GM19240 (cell line): Measurements from ENCODE around the gene MAPKAPK3.

Source experiments
- DNase-seq: peaks from one replicate; pipeline ENCODE4 v3.0.0; 2011; ENCODE audit warnings: low spot score; ENCODE audit not compliant: insufficient read length

Gene MAPKAPK3

DNA sequence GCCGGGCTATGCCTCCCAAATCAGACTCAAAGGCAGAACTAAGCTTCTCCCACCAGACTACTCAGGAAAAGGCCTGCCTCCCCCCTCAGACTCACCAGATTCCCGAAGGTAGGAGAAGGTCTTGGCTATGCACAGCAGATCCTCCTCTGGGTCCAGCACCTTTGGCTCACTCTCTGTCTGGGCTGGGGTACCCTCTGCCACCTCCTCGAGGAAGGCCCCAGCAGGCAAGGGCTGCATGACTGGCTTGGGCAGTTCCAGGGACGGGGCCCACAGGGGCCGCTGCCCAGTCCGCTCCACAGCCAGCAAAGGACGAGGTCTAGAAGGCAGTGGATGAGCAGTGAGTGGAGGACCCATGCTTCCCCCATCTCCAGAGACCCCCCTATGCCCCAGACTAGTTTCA lies 8.7 kb upstream of the MAPKAPK3 start:
- no peak for DNase-seq

DNA sequence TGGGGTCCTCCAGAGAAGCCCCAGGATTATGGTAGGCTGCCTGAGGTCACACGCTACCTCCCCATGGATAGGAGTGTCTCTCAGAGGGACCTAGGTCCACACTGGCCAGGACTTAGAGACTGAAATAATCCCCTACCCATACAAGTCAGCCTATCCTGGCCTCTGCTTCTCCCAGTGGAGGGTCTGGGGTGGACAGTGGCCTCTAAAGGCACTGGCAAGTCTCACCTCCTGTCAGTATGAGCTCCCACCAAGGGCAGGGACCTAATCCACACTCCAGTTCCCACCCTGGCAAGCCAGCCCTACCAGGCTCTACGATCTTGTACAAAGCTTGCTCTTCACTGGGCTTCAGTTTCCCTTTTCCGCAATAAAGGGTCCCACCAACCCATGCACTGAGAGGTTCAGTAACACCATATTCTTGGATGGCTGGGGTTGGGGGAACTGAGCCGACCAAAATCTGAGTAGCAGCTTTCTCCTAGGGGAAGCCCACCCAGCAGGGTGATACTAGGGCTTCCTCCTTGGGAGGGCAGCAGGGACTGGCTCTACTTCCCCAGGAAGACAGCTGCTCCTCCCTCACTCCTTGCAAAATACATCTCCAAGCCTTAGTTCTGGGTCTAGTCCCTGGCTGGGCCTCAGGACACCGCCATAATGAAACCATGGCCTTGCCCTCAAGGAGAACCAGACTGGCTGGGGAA lies 7.7 kb upstream of the MAPKAPK3 start:
- DNase-seq, result no peak

GRCh38 chr3:50609763-50610085 lies 7.2 kb upstream of the MAPKAPK3 start:
- no peak for DNase-seq

DNA sequence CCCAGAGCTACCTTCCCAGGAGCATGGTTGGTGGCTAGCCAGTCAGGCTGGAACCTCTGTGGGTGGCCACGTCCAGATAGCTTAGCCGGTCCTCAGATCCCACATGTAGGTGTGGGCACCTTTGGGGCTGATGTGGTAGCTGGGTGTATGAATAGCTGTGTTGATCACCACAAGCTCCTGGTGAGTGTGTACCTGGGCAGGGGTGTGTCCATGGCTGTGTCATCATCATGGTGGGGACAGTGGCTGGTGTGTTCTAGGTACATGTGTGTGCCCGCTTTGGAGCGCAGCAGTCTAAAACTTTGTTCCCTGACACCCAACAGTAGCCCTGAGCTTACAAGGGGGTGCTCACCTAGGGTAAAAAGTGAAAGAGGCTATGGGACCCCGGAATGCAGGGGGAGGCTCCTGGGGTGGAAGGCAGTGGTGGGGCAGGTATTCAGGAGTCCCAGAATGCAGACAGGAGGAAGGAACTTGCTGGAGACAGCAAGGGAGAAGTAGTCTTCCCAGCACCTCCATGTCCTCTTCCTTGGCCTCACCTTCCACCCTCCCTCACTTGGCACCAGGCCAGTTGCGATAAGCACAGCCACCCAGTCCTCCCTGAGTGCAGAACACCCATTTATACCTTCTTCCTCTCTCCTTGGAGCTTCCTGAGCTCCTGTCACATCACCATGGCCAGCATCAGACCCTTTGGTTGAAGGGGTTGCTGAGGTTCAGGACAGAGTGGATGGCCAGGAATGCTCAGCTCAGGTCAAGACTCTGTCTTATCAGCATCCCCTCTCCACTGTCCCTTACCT lies 6.6 kb upstream of the MAPKAPK3 start:
- DNase-seq, result no peak

DNA sequence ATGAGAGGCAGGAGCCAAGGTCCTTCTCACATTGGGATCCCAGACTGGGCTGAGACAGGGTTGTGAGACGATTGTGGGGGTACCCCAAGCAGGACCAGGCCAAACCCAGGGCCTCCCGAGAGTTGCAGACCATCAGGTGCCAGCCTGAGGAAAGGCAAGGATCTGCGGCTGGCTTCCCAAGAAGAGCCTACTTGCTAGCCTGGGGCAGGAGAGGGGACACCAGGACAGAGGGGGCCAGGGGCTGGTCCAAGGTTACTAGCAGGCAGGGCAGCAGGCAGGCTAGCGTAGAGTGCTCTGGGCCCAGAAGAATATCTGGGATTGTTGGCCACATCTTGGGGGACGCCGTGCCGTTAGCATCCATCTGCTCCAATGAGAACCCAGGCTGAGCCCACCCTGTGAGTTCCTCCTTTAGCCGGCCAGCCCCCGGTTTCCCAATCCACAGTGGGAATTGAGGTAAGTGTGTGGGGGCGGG lies 5.9 kb upstream of the MAPKAPK3 start:
- DNase-seq, result no peak

DNA sequence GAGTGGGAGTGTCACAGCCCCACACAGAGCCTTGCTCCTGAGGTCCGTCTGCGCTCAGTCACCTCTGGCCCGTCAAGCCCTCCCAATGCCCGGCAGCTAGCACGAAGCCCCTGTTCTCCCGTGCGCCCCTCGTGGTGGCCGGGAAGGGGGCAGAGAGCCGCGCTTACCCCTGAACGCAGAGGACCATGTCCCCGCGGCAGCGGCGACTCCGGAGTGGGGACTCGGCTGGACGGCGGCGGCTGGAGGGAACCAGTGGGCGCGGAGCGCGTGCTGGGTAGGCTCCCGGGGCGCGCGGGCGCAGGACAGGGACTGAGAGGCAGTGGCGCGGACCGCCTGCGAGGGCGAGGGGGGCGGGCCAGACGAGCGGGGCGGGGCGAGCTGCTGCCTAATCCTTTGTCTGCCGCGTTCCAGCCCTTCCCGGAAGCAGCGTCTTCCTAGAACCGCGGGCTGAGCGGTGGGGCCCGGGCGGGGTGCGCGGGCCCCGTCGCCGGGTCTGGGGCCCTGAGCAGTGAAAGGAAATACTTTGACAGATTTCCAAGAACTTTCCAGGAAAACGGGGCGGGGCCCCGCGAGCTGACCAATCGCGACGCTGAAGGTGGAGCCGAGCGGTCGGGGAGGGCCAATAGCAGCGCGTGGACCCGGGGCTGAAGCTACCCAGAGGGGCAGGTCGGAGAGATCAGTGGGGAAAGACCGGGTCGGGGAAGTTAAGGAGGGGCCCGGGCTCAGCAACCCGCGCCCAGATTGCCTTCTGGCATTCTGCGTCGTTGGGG lies 5.3 kb upstream of the MAPKAPK3 start, which contains the start of gene CISH:
CISH (minus strand) TSS at position 311 of the 770 bp plus-strand sequence; CDS start at position 187, 124 bp downstream.
- peak; percentile 81 for DNase-seq

GRCh38 chr3:50612234-50612882 lies 4.6 kb upstream of the MAPKAPK3 start:
- no peak for DNase-seq

GRCh38 chr3:50612970-50613846 lies 3.7 kb upstream of the MAPKAPK3 start:
- DNase-seq, result no peak

GRCh38 chr3:50615190-50615589 lies 1.8 kb upstream of the MAPKAPK3 start:
- DNase-seq, result no peak

DNA sequence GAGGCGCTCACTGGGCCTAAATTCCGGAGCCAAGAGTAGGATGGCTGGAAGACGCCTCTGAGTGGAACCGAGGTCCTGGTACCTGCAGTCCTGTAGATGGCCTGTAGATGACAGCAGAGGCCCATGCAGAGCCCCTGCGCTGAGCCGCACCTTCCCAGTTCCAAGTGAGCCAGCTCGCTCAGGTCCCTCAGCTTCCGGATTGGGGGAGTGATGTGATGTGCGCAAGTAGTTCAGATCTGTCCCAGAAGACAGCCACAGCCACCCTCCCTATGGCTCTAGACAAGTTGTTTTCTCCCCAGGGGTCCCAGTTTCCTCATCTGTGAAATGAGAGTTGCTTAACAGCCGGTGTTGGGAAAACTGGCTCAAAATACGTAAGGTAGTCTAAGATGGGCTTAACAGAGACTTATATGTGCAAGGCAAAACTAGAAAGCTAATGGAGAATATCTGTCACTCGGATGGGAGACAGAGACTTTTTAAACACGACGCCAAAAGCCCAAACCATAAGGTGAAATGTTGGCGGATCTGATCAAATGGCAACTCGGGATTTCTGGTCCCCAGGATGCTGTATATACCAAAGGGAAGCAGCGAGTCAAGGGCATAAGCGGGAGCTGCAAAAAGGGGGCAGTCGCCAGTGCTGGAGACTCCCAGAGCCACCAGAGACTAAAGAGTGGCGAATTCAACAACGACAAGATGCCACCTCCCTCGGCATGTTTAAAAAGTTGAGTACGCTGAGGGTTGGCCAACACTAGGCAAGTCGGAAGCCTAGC lies 765 bp upstream of the MAPKAPK3 start:
- peak; percentile 88 for DNase-seq

DNA sequence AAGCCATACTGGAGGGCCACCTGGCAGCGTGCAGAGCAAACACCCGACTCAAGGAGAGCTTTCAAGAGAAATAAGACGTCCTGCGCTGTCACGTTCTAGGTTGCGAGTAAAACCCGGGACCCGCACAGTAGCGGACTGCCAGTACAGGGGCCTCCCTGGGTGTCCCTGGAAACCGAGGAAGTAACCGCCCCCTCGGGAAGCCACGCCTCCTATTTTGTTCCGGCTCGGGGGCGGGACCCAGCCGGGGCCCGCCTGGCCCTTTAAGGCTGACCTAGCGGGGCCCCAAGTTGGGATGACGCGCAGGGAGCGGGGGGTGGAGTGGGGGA lies 218 bp upstream of the MAPKAPK3 start:
- peak; percentile 77 for DNase-seq

DNA sequence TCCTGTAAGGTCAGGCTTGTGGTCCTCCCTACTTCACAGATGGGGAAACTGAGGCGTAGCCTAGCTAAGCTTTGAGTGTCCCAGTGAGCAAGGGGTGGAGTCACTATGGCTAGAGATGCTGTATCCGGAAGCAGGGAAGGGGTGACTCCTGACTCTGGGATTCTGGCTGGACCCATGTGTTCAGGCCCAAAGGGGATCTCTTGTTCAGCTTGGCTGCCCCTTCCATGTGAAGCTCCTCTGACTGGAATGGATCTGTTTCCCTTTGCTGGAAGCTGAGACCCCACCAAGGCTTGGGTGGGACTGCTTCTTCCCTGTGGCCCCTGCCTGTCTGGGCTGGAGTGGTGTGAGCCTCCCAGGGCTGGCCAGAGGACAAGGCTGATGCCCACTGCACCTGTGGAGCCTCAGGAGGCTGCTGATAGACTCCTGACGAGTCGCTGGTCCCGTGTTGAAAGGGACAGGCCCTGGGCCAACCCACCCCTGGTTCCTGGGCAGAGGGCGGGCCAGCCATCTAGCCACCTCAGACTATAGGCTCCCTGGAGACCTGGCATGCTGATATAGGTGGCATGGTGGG lies 1.0 kb downstream of the MAPKAPK3 start:
- no peak for DNase-seq

DNA sequence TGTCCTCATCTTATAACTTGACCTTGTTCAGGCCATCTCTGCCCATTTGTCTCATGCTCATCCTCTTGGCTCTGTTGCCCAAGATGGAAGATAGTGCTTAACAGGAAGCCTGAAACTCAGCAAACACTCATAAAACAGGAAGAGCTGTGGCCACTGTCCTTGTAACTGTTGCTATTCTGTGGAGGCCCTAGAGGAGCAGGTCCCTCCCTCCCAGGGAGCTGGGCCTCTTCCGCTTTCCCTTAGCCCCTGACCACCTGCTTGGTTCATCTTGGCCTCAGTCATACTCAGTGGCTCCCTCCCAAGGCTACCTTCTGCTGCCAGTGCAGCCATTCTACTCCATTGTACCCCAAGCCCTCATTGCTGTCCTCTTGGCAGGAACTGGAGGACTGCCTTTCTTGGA lies 3.5 kb downstream of the MAPKAPK3 start:
- DNase-seq, result no peak

- no peak for DNase-seq
Observed at GRCh38 chr3:50620820-50621219, 3.9 kb downstream of the MAPKAPK3 start.

DNA sequence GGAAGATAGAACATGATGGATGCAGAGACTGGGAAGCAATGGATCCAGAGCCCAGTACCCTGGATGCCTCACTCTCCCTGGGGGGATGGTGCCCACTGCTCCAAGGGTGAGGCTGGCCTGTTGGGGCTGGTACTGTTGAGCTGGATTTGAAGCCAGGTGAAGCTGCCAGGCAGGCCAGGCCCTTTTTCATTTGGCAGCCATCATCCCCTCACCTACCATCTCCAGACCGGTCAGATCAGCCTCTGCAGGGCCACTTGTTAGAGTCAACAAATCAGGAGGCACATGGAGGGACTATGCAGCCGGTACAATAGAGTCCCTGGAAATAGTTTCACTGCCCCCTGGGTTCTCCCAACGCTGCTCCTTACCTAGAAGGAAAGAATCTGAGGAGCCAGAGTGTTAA lies 5.9 kb downstream of the MAPKAPK3 start:
- no peak for DNase-seq

DNA sequence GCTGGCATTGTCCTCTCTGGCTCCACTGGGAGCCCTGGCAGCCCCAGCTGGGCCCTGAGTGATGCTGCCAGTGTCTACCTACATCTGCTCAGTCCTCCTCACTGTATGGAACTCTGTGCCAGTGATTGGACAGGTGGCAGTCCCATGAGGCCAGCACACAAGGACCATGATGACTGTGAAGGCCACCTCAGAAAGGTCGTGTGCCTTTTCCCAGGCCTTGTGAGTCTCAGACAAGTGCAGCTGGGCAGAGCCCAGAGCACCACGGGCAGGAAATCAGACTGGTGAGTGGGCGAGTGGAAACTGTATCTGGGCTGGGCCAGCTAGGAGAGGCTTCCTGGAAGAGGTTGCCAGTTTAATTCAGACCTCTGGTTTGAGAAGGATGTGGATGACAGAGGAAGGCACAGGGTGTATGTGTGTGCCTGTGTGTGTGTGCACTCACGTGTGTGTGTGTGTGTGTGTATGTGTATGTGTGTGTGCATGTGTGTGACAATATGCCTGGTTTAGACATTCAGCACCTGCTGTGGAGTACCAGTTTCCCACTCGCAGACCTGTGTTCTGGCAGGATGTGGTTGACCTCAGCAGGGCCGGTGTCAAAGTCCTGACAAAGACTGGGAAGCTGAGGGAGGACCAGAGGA lies 7.0 kb downstream of the MAPKAPK3 start:
- DNase-seq, result no peak

GRCh38 chr3:50624634-50625033 lies 7.7 kb downstream of the MAPKAPK3 start:
- DNase-seq, result no peak

DNA sequence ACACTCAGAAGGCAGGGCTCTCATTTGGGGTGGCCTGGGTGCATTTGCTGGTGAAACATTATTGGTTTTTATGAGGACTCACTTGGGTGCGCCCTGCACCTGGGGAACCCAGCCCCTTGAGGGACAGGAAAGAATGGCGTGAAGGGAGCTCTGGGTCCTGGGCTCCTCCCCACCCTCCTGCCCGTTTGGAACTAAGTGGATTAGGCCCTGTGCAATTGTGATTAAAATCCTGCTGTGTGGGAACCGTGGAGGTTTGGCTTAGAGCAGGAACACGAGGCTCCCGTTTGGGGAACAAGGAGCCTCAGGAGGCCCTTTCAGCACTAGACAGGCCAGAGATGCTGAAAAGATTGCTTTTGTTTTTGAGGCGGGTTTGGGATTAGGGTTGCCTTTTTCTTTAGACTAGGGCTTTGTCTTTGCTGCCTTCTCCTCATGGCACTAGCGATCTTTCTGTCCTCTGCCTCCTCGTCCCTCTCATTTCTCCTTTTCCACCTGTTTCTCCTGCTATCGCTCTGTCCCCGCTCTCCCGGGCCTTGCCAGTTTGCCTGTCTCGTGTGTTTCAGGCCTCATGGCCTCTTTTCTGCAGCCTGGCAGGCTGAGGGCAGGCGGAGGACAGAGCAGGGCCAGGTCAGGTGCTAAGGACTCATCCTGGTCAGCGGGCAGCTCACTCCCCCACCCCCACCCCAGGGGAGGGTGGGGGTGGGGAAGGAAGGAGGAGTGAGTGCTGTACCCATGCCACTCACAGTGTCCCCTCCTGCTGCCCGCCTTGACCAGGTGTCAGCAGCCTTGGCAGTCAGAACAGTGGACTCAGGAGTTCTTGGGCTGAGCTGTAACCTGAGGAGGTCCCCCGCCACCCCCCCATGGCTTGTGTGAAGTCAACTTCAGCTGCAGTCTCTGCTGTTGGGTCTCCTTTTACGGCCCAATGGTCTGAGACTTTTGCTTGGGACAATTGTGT lies 8.6 kb downstream of the MAPKAPK3 start:
- no peak for DNase-seq
